GM19023 (cell line): ENCODE results near the gene RAB43.

ENCODE experiments used
- ATAC-seq: cut with Tn5 transposase; IDR thresholded peaks from one replicate; pipeline ENCODE4 v1.9.1; 2021; ENCODE audit warnings: mild to moderate bottlenecking, moderate library complexity; ENCODE audit not compliant: unreplicated experiment

RAB43 gene

DNA sequence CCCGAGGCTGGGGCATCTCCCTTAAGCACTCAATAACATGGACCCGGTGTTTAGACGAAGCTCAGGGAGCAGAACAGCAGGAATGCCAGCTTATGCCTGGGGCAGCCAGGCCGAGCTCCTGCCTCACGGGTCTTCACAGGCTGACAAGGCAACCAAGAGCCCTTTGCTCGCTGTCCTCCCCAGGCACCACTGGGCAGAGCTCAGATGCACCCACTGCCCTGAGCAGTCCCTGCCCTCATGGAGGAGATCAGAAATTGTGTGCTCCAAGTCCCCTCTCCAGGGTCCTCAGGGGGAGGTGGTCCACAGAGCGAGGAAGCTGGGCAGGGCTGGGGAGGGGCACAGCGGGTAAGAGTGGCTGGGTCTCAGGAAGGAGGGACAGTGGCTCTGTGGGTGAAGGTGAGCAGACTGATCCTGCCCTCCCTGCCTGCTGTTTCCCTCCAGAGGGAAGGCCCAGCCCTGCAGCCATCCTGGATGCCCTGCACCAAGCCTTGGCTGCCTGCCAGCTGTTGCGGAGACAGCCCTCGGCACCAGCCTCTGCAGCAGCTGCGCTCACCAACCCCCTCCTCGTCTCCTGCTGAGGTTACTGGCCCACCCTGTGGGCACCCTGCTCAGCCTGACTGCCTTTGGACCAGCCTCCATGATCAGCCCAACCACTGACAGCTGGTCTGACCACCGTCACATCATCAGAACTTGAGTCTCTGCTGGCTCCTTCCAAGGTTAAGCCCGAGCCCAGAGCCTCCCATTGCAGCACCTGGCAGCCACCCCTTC is 82.1 kb downstream of the RAB43 start:
- ATAC-seq = no peak

DNA sequence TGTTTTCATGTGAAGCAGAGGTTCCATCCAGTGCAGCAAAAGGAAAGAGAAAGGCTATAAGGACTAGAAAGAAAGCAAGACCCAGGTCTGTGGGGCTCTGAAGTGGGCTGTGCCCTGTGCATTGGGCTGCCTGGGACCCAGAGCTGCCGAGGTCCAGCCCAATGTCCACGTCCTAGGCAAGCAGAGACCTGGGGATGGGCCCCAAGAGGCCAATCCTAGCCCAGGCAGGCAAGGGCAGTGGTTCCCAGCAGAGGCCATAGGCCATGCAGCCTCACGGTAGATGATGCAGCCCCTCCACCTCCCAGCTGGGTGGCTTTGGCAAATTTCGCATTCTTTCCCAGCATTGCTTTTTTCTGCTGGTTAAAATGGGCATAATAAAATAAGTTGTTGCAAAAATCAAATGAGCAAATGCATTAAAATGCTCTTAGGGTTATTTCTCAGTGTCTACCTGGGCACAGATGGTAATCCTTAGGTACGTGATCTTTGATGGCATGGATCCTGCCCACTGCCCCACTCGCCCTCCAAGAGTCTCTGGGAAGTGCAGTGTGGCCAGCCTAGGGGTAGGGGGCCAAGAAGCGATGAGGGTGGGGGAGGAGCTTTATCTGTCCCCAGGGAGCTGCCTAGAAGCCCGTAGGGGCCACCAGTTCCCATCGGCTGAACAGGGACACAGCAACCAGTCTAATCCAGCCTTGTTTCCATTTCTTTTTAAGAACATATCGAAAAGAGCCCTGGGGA is 83.3 kb downstream of the RAB43 start:
- ATAC-seq = no peak
